Osteoblast (primary cell): Measurements from ENCODE around the gene ITIH3. TPM values are rescaled to one million over a fixed set of nuclear protein-coding genes. Genes with fewer than 3 reads are reported as not detected.

Source experiments
- DNase-seq: peaks from one replicate; pipeline ENCODE4 v3.0.0; 2011; ENCODE audit warnings: low spot score, mixed read lengths; ENCODE audit not compliant: insufficient read length; ENCODE audit errors: missing footprints
- H2AFZ ChIP-seq: 2 replicates; pipeline ENCODE4 v1.6.0; 2011; ENCODE audit warnings: mild to moderate bottlenecking, low read length
- H3K27ac ChIP-seq: 2 replicates; pipeline ENCODE4 v1.5.1; 2011; ENCODE audit warnings: mild to moderate bottlenecking, low read depth, low read length, moderate library complexity
- H3K27me3 ChIP-seq: 2 replicates; pipeline ENCODE4 v1.6.0; 2012; ENCODE audit warnings: mild to moderate bottlenecking, control low read depth, inconsistent platforms, low read length, moderate library complexity; ENCODE audit not compliant: insufficient read depth
- H3K36me3 ChIP-seq: 2 replicates; pipeline ENCODE4 v1.5.1; 2011; ENCODE audit warnings: mild to moderate bottlenecking, low read length, control low read depth, moderate library complexity; ENCODE audit not compliant: insufficient read depth
- H3K4me1 ChIP-seq: 2 replicates; pipeline ENCODE4 v1.5.1; 2011; ENCODE audit warnings: mild to moderate bottlenecking, low read length, control low read depth, moderate library complexity; ENCODE audit not compliant: insufficient read depth
- H3K4me2 ChIP-seq: 2 replicates; pipeline ENCODE4 v1.6.0; 2011; ENCODE audit warnings: mild to moderate bottlenecking, low read length; ENCODE audit not compliant: insufficient read depth
- H3K4me3 ChIP-seq: fragments of 200-600 bp; sonication (generic); 3 replicates; pipeline ENCODE4 v1.5.1; 2012; ENCODE audit warnings: mild to moderate bottlenecking, low read length, inconsistent platforms; ENCODE audit not compliant: insufficient read depth
- H3K79me2 ChIP-seq: 2 replicates; pipeline ENCODE4 v1.6.0; 2012; ENCODE audit warnings: mild to moderate bottlenecking, low read length, control low read depth, inconsistent platforms; ENCODE audit not compliant: insufficient read depth
- H3K9me3 ChIP-seq: 2 replicates; pipeline ENCODE4 v1.5.1; 2011; ENCODE audit warnings: low read depth, low read length, control low read depth
- H4K20me1 ChIP-seq: 2 replicates; pipeline ENCODE4 v1.6.0; 2012; ENCODE audit warnings: mild to moderate bottlenecking, low read length, control low read depth; ENCODE audit not compliant: insufficient read depth
- CTCF ChIP-seq: IDR thresholded peaks from 2 replicates; pipeline ENCODE4 v1.5.1; 2011; ENCODE audit warnings: mild to moderate bottlenecking, low read depth, low read length, moderate library complexity; ENCODE audit errors: extremely low read depth
- total RNA-seq: library from RNA; depleted of rRNA; stranded (reverse); fragments of >200 nt; gene quantifications from 2 replicates; pipeline ENCODE4 v1.2.3, GENCODE V29; 2012

Gene ITIH3
- total RNA-seq, 1 donor, result under 0.01 TPM

GRCh38 chr3:52845157-52845556, 50.6 kb downstream of the ITIH3 start:
- peak; percentile 85 for DNase-seq

GRCh38 chr3:52845691-52846431, 51.3 kb downstream of the ITIH3 start:
- Histone ChIP-seq H2AFZ (no peak overlapping the region), H3K4me2 (no peak overlapping the region)
- peak; percentile 38 for TF ChIP-seq CTCF

More at GRCh38 chr3:52845157-52845556, 50.6 kb downstream of the ITIH3 start:
- Histone ChIP-seq H3K9me3 (no peaks in the 10 kb centered on the region), H3K4me3 (no peak overlapping the region), H3K36me3 (peaks cover 10% of the 10 kb centered on the region), H3K27ac (no peak overlapping the region), H3K79me2 (no peaks in the 10 kb centered on the region), H2AFZ (no peak overlapping the region), H4K20me1 (peaks cover 6% of the 10 kb centered on the region), H3K4me2 (no peak overlapping the region), H3K4me1 (peaks cover 8% of the 10 kb centered on the region), H3K27me3 (no peaks in the 10 kb centered on the region)
- no peak for TF ChIP-seq CTCF

DNA sequence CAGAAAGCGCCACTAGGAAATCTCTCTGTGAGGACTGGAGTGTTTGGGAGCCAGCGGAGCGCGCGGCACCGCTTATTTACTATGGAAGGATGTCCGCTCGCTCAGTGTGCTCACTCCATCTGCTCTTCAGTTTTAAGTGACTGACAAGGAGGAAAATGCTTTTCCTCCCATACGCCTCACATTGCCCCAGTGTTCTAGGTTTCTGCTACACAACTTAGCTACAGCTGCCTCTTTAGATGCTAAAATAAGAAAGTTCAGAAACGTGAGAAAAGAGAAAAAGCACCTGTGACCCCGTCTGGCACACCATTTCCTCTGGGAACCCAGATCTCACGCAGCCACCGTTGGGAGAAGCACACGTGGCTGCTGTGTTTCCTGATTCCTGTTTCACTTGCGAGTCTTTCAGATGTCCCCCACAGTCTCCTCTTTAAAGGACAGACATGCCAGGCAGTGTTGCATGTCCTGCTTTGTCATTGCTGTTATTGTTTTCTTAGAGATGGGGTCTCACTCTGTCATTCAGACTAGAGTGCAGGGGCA, 51.9 kb downstream of the ITIH3 start:
- Histone ChIP-seq H3K4me2 (no peak overlapping the region), H3K36me3 (peaks cover 10% of the 10 kb centered on the region), H3K79me2 (no peaks in the 10 kb centered on the region), H3K4me1 (peaks cover 8% of the 10 kb centered on the region), H3K4me3 (no peak overlapping the region), H3K27me3 (no peaks in the 10 kb centered on the region), H4K20me1 (peaks cover 6% of the 10 kb centered on the region), H3K9me3 (no peaks in the 10 kb centered on the region), H2AFZ (no peak overlapping the region), H3K27ac (no peak overlapping the region)
- no peak for TF ChIP-seq CTCF
- peak; percentile 38 for DNase-seq

More at GRCh38 chr3:52845691-52846431, 51.3 kb downstream of the ITIH3 start:
- no peak overlapping the region for H3K27ac ChIP-seq
- no peaks in the 10 kb centered on the region for H3K27me3 ChIP-seq
- no peaks in the 10 kb centered on the region for H3K9me3 ChIP-seq
- DNase-seq, result peak; percentile 86
- peaks cover 10% of the 10 kb centered on the region for H3K36me3 ChIP-seq
- H3K79me2 ChIP-seq, result no peaks in the 10 kb centered on the region
- H4K20me1 ChIP-seq, result peaks cover 6% of the 10 kb centered on the region
- H3K4me3 ChIP-seq, result no peak overlapping the region
- H3K4me1 ChIP-seq, result peaks cover 8% of the 10 kb centered on the region

- no peak for TF ChIP-seq CTCF
- no peaks in the 10 kb centered on the region for H3K27me3 ChIP-seq
- no peaks in the 10 kb centered on the region for H3K79me2 ChIP-seq
- peaks cover 11% of the 10 kb centered on the region for H3K36me3 ChIP-seq
- H3K4me1 ChIP-seq, result peaks cover 8% of the 10 kb centered on the region
- H4K20me1 ChIP-seq, result peaks cover 6% of the 10 kb centered on the region
- no peak overlapping the region for H3K27ac ChIP-seq
- no peak overlapping the region for H2AFZ ChIP-seq
- no peaks in the 10 kb centered on the region for H3K9me3 ChIP-seq
- H3K4me3 ChIP-seq, result no peak overlapping the region
- no peak overlapping the region for H3K4me2 ChIP-seq
- no peak for DNase-seq
These were observed 52.6 kb downstream of the ITIH3 start for GRCh38 chr3:52847241-52847640.
